SKM-1 (cell line): ENCODE data around the gene NPAS1.
"Not testable (repeated sequence)": the region's sequence is repeated elsewhere in the genome, so short reads cannot be mapped to it uniquely, and the experiment has no call there.

Experiments
- DNase-seq: peaks from one replicate; lab custom pipeline; 2025; ENCODE audit not compliant: unreplicated experiment; lab: John Stamatoyannopoulos, UW

NPAS1 gene

DNA sequence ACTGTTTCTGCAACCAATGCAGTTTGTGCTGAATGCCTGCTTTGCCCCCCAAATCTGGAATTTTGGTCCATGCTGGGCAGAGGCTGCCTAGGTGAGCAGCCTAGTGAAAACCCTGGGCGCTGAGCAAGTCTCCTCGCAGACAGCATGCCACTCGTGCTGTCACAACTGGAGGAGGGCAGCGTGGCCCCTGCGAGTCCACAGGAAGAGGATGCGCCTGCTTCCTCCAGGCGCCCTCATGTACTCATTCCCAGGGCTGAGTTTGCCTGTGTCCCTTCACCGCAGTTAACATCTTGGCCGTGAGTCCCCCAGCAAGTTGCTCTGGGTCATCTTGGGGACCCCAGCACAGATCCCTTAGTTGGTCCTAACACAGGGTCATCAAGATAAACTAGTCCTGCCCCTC, 55.0 kb downstream of the NPAS1 start:
- no peak for DNase-seq

DNA sequence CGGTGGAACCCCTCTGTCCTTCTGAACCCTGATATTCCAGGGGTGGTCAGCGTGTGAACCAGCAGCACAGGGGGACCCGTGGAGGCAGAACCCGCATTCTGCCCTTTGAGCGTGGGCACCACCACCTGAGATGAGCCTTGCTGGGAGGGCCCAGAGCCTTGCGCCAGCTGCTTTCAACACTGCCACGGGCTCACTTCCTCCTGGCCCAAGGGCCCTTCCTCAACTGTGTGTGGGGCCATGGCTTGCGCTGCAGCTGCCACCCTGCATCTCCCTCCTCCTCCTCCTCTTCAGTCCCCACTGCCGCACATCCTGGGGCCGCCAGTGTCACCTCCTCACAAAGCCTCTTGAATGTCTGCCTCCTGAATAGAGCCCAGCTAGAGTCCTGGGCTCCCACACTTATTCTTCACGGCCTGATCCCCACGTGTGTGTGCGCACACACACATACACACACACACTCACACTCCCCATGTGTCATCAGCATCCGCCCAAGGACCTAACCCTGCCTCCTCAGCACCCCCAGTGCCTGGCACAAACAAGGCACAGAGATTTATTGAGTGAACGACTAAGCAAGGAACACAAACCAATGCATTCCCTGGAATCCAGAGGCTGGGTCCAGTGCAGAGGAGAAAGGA, 55.7 kb downstream of the NPAS1 start:
- DNase-seq: no peak

DNA sequence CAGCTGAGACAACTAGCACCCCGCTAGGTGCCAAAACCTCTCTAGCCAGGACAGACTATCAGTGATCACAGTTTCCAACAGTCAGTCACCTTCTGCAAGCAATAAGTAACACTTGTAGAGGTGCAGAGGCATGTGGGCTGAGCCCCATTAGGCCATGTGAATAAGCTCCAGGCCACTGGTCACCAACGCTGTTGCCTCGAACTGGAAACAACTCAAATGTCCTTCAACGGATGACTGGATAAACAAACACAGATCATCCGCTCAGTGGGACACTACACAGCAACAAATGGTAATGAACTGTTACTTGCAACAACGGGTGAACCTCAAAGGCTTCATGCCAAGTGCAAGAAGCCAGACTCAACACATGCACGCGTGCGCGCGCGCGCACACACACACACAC, 56.3 kb downstream of the NPAS1 start:
- DNase-seq: no peak

DNA sequence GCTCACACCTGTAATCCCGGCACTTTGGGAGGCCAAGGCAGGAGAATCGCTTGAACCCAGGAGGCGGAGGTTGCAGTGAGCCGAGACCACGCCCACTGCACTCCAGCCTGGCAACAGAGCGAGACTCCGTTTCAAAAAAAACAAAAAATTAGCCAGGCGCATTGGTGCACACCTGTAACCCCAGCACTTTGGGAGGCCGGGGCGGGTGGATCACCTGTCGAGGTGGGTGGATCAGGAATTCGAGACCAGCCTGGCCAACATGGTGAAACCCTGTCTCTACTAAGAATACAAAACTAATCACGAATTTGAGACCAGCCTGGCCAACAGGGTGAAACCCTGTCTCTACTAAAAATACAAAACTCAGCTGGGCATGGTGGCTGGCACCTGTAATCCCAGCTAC, 58.7 kb downstream of the NPAS1 start:
- not testable (repeated sequence) for DNase-seq

DNA sequence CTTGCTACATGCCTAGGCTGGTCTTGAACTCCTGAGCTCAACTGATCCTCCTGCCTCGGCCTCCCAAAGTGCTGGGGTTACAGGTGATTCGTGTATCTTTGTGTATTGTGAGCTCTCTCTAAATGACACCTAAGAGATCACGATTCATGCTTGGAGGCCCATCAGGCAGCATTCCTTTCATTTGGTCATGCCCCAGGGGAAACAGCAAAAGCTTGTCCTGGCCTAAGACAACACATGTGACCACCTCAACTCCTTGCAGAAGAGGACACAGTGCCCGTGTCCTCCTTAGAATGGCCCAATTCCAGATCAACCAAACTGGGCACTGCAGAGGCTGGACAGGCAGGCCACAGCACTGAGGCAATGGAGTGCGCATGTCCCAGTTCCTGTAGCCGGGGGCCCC, 61.5 kb downstream of the NPAS1 start:
- DNase-seq: no peak

DNA sequence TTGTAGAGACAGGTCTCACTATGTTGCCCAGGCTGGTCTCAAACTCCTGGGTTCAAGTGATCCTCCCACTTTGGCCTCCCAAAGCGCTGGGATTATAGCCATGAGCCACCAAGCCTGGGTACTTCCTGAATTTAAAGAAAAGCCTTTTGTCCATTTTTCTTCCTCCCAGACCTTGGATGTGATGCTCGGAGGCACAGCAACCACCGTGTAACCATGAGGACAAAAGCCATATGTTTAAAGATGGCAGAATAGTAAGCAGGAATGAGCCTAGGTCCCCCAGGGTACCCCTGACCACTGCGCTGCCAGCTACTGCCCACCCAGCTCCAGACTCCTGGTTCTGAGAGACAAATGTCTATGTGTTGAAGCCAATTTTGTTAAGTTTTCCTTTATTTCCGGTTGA, 62.9 kb downstream of the NPAS1 start:
- no peak for DNase-seq

DNA sequence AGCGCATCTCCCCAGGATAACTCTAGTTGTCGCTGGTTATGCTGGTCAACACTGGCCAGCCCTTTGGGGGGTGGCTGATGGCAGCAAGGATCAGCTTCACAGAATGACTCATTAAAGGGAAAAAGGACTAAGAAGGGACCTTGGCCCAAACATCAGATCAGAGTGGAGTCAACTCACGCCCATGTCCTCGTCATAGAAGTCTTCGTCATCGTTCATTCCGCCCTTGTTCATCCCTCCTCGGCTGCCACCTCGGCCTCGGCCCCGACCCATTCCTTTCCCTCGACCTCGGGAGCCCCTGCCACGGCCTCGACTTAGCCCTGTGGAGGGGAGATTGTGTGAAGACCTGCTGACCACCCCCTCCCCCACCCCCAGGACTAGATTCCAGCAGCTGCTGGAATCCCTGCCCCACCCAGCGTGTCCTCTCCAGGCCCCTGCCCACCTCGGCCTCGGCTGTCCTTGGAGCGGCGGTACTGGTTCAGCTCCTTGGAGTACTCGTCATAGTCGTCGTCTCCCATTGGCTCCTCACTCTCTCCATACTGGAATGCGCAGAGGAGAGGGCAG, 65.3 kb downstream of the NPAS1 start:
- no peak for DNase-seq

DNA sequence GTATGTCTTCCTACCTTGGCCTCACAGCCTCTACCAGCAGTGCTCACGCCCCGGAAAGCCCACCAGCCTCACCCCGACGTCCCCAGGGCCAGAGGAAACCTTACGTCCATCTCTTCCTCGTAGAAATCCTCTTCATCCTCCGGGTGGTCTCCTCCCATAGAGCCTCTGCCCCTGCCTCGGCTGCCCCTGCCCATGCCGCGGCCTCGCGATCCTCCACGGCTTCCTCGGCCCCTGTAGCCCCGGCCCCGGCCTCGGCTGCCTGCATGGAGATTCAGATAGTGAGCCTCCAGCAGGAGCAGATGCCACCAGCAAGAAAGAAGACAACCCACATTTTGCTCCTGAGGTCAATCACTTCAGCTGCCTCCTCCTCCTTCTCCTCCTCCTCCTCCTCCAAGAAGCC, 66.6 kb downstream of the NPAS1 start:
- no peak for DNase-seq

DNA sequence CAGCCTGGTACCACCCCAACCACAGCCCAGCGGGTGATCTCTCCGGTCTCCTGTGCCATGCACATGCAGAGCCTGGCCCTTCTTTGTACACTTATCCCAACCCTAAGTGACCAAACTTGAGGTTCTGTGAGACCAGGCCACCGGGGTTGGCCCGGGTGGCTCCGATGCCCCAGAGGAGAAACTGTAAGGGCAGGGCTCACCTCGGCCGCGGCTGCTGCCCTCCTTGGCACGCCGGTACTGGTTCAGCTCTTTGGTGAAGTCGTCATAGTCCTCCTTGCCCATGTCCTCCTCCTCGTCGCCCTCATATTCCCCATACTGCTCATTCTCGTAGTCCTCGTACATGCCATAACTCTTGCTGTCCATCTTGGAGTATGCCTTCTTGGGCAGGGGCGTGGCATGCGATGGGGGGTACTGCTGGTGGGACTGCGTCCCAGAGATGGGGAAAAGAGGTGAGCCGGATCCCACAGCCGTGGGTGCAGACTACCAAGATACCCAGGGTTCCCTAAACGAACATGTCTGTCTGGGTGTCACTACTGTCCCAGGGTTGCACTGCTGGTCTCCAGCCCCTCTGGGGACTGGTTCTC, 70.2 kb downstream of the NPAS1 start:
- DNase-seq: no peak

DNA sequence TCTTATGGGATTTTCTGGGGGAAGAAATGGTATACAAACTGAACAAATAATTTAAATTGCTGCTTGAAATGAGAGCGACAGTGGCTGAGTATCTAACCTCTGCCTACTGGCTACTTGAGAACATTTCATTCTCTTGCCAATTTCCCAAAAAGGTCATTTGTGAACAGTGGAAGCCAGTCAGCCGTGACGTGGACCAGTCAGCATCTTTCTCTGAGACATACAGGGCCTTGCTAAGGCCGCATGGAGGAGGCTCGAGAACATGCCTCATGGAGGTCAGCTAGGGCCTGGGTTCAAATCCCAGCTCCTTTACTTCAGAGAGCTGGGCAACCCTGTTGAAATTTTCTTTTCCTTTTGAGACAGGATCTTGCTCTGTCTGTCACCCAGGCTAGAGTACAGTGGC, 73.6 kb downstream of the NPAS1 start:
- DNase-seq: no peak

DNA sequence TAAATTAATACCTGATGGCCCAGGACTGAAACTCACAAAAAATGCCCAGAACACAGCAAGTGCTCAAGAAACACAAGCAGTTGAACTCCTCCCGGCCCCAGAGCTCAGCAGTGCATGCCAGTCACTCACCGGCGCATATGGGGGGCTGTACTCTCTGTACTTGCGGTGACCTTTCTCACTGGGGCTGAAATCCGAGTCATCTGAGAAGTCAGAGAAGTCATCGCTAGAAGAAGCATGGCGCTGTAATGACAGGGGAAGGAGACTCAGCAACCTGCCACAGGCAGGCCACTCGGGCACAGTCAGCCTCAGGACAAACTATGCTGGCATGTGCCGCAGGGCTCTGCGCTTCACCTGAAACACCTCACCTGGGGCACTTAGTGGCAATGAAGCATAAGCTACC, 74.2 kb downstream of the NPAS1 start:
- DNase-seq: no peak

DNA sequence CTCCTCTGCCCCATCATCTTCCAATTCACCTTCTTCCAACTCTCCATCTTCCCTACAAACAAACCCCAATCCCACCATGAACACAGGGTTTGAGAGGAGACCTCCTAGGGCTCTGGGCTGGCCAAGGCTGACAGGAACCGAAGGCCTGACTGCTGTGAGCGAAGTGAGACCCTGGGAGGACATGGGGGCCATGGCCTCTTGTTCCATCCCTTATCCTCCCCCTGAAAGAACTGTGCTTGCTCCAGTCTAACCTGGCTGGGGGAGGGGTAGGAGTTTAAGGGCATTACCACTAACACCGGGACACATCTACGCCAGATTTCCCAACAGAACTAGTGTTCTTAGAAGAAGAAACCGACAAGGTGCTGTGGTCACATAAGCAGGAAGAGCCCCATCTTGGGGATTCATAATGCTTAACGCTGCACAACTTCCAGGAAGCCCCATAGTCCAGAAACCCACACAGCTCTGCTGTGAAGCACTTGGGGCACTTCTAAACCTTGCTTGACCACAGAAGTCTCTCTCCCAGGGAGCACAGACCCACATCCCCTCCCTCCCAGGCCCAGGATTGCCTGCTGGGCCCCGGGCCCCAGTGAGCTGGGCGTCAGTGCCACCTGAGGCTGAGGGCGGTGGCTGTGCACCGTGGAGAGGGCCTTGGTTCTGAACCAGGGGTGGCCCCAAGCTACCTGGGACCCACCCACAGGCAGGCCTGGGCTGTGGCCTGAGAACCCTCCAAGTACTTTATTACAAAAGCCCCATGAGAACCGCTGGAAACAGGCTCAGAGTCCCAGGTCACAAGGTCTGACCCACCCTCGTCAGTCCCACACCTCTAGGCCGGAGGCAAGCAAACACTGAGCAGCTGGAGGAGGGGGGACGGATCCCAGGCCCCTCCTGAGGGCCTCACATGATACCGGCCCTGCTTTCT, 75.2 kb downstream of the NPAS1 start:
- no peak for DNase-seq
